Thyroid gland (tissue), 4 donors: ENCODE data around the gene IL6ST.

Source experiments
- CTCF ChIP-seq, 6 experiments: fragments of 200-600 bp in 3 of 6; fragments of 450-650 bp in 3 of 6; sonication (generic) in 3 of 6; IDR thresholded peaks; one replicate each; pipeline ENCODE4 v1.5.1; 2016 to 2019; ENCODE audit warnings: antibody characterized with exemption in 6 of 6, mild to moderate bottlenecking in 2 of 6, inconsistent platforms in 1 of 6, moderate library complexity in 1 of 6
- POLR2A ChIP-seq, 2 donors: fragments of 450-650 bp; IDR thresholded peaks; one replicate each; pipeline ENCODE4 v1.6.1; 2017; ENCODE audit warnings: antibody characterized with exemption in 2 of 2, mild to moderate bottlenecking in 2 of 2, moderate library complexity in 1 of 2

- no peak for TF ChIP-seq CTCF (IDR thresholded peaks at IDR 0.05)
- no peak for TF ChIP-seq POLR2A (IDR thresholded peaks at IDR 0.05)
Measured at GRCh38 chr5:55959208-55959607, 35.6 kb downstream of the IL6ST start.
